Ovary (tissue), 3 donors: Measurements from ENCODE around the gene BBS1.

Source experiments
- EP300 ChIP-seq: sonication (generic); formaldehyde crosslinking; IDR thresholded peaks from one replicate; pipeline ENCODE4 v1.6.1; 2017; ENCODE audit warnings: antibody characterized with exemption
- POLR2A ChIP-seq: fragments of 450-650 bp; IDR thresholded peaks from one replicate; pipeline ENCODE4 v1.6.1; 2017; ENCODE audit warnings: antibody characterized with exemption, mild to moderate bottlenecking, moderate library complexity
- TF ChIP-seq, protein P1 (sequence below), 3 donors: fragments of 450-650 bp in 2 of 3; fragments of 200-600 bp in 1 of 3; IDR thresholded peaks; one replicate each; pipeline versions ENCODE4 v1.5.1 to v1.8.0; 2016 to 2022; ENCODE audit warnings: antibody characterized with exemption in 3 of 3, mild to moderate bottlenecking in 1 of 3
- donor health status: DM: no; HTN: no; CAD: no.

DNA sequence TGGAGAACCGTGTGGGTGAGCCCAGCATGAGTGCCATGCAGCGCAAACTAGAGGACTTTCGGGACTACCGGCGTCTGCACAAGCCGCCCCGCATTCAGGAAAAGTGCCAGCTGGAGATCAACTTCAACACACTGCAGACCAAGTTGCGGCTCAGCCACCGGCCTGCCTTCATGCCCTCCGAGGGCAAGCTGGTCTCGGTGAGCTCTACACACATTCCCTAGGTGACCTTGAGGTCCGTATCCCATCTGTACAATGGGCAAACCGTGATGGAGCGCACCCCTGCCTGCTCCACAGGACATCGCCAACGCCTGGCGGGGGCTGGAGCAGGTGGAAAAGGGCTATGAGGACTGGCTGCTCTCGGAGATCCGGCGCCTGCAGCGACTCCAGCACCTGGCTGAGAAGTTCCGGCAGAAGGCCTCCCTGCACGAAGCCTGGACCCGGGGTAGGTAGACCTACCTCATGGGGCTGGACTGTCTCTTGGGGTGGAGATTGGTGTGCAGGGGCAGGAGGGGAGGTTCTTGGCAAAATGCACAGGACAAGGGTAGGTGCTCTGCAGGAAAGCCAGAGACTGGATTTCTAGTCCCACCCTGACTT is 47.4 kb downstream of the BBS1 start:
- TF ChIP-seq, protein P1, sequence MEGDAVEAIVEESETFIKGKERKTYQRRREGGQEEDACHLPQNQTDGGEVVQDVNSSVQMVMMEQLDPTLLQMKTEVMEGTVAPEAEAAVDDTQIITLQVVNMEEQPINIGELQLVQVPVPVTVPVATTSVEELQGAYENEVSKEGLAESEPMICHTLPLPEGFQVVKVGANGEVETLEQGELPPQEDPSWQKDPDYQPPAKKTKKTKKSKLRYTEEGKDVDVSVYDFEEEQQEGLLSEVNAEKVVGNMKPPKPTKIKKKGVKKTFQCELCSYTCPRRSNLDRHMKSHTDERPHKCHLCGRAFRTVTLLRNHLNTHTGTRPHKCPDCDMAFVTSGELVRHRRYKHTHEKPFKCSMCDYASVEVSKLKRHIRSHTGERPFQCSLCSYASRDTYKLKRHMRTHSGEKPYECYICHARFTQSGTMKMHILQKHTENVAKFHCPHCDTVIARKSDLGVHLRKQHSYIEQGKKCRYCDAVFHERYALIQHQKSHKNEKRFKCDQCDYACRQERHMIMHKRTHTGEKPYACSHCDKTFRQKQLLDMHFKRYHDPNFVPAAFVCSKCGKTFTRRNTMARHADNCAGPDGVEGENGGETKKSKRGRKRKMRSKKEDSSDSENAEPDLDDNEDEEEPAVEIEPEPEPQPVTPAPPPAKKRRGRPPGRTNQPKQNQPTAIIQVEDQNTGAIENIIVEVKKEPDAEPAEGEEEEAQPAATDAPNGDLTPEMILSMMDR (IDR thresholded peaks at IDR 0.05), result no peak
- TF ChIP-seq POLR2A (no peak), EP300 (no peak)
